COLO829 (cell line): ENCODE results near the gene ATP13A2.
"Not testable (repeated sequence)": the region's sequence is repeated elsewhere in the genome, so short reads cannot be mapped to it uniquely, and the experiment has no call there.

Experiments
- DNase-seq: peaks from one replicate; pipeline ENCODE4 v3.0.0; 2012; ENCODE audit warnings: low spot score

ATP13A2 gene

DNA sequence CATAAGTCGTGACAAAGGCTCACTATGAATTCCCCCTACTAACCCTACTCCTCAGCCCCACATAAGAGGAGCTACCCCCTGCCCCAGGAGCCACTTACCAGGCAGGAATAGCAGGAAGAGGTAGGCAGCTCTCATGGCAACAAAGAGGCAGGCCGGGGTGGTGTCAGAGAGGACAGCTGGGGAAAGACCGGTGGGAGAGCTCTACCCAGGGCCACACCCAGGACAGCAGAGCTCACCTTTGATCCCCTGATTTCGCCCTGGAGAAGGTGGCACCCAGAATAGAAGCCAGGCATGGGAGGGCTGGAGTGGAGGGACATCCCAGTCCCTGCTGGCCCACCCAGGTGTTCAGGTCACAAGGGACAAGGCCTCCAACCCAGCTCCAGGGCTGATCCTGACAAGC is 33.6 kb downstream of the ATP13A2 start:
- DNase-seq: no peak

DNA sequence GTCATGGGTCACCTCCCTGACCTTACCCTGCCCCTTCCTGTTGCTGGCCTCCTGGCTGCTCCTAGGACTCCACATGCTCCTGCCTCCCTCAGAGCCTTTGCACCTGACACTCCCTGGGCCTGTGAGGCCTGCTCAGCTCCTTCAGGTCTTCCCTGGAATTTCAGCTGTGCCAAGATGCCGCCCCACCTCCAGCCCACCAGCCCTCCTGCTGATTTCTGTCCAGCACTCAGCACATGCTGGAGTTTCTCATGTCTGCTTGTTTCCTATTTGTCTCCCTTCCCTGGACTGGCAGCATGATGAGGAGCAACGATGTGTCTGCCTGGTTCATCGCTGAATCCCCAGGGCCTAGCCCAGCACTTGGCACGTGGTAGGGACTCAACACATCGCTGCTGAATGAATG is 34.4 kb downstream of the ATP13A2 start:
- no peak for DNase-seq

DNA sequence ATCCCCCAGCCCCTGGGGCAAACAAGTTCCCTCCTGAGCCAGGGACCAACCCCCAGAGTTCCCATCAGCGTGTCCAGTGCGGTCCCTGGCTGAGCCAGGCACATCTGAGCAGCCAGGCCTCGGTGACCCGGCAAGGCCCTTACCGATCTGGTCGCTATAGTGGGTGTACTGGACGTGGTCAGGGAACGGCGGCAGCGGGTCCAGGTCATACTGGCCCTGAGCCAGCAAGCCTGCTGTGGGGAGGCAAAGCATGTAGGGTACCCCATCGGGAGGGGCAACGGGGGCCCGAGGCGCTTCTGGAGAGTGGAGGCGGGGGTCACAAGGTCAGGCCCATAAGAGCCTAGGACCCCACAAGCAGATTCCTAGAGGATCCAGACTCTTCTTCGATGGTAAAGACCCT is 34.8 kb downstream of the ATP13A2 start:
- no peak for DNase-seq

DNA sequence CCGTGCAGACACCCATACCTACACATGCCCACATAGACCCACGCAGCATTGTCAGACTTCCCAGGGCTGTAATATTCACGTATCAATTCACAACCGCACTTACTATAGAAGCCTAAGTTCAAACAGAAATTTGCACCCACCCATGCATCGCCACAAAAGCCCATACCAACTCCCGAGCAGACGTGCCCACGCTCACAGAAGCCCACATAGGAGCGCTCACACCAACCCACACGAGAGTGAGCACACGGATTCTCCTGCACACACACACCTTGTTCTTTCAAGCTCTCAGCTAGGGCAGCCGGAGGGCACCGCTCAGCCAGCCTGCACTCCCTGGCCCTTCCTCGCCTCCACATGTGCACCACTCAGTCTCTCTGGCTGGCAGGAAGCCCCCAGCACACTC is 35.9 kb downstream of the ATP13A2 start:
- DNase-seq: no peak

DNA sequence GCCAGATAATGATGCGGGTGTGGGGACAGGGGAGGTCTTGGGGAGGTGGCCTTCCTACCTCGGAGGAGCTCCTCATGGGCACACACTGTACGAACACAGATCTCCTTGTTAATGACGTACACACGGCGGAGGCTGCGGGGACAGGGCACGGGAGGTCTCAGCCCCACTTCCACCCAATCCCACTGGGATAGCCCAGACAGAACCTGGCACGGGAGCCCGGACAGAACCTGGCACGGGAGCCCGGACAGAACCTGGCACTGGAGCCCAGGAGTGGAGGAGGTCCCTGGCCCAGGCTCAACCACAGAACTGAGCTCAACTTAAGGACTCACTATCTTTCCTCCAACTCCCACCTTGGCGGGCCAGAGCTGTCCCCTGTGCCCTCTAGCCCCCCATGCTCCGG is 36.5 kb downstream of the ATP13A2 start:
- no peak for DNase-seq

DNA sequence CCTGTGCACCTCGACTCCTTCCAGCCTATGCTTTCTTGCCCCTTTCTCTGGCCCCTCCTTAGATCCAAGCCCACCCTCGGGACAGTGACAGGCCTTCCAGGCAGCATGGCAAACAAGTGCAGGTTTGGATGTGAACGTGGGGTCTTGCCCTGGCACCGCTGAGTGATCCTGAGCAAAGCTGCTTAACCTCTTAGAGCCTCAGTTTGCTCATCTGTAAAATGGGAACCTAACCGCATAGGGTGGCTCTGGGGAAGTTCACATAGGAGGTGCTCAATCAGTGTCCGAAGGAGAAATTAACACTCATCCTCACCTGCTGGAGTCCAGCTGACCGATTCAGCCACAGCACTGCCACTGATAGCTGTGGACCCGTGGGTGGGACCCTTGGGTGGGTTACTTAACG is 38.5 kb downstream of the ATP13A2 start:
- DNase-seq: no peak

DNA sequence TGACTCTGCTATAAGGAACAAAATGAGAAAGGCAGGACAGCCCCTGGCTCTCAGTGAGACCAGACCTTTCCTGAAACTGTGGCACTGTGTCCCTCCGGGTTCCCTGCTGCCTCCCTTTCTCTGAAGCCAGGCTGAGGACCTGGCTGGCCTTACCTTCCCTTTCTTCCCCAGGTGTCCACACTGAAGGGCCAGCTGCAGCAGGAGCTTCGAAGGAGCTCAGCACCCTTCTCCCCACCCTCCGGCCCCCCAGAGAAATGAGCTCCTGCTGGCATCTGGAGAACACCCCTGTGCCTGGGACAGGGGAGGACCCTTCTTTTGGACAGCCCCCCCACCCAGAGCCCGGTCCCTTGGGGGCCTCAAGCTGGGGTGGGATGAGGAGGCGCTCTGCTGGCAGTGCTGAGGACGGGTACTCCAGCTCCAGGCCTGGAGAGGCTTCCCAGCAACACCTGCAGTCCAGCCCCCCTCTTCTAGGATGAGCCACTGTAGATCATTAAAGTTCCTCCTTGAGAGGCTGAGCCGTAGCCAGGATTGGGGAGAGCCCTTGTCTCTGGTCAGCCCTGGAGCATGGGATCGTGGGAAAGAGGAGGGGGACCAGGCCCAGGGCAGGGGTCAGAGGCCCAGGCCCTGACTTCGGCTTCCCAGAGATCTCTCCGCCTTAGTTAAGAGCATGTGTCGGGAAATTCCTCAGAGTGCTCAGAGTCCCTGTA is 39.4 kb downstream of the ATP13A2 start:
- no peak for DNase-seq

DNA sequence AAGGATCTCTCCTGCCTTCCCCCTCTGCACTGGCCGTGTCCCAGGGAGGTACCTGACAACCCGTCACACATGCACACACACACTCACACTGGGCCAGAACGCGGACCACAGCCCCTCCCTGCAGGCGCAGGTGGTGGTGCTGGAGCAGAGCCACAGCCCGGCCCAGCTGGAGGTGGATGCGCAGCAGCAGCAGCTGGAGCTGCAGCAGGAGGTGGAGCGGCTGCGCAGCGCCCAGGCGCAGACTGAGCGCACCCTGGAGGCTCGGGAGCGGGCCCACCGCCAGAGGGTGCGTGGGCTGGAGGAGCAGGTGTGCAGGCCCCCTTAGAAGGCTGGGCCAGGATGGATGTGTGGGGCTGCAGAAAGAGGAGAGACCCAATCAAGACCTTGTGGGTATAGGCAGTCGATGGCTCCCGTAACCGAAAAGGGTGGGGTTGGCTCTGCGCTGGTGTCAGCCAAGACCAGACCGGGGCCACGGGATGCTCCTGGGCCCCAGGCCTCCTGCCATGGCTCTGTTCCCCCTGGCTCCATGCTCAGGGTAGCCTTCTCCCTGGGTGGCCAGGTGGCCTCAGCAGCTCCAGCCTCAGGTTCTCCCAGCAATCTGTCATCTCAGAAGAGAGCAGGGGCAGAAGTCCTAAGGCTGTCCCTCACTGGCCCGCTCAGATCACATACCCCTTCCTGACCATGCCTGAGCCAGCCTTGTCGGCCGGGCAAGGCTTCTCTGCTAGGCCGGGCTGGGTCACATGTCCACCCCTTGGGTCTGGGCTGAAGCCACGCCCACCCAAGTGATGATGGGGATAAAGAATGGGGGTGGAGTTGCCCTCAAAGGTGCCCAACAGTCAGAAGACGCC is 40.2 kb downstream of the ATP13A2 start:
- DNase-seq: no peak

DNA sequence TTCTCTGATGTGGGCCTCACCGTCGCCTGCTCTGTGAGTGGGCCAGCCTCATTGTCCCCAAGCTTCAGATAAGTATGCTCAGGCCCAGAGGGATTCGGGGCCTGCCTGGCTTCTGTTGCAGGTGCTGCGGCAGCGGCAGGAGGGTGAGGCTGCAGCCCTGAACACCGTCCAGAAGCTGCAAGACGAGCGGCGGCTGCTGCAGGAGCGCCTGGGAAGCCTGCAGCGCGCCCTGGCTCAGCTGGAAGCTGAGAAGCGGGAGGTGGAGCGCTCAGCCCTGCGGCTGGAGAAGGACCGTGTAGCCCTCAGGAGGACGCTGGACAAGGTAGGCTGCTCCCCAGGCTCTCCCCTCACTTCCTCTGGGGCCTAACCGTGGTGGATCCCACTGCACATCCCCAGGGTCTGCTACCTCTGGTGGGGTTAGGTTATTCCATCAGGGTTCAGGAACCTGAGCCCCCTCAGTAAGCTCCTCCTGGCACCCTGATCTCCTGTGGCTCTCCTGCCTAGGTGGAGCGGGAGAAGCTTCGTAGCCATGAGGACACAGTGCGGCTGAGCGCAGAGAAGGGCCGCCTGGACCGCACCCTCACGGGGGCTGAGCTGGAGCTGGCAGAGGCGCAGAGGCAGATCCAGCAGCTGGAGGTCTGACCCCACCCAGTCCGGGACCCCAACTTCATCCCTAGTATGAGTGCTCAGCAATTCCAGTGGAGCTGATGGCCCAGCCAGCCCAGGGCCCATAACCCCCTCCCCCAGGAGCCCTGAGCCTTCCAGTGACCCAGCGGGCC is 41.4 kb downstream of the ATP13A2 start:
- no peak for DNase-seq

DNA sequence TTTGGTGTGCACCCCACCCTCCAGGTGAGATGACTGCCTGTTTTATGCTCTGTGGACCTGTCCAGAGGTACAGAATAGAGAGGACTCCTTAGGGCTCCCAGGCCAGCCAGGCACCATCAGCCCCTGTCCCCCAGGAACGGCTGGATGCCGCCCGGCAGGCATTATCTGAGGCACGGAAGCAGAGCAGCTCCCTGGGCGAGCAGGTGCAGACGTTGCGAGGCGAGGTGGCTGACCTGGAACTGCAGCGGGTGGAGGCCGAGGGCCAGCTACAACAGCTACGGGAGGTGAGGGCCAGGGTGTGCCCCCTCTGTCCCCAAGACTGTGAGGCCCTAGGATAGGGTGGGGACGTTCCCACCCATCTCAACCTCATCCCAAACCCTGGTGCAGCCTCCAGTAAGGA is 42.1 kb downstream of the ATP13A2 start:
- no peak for DNase-seq

DNA sequence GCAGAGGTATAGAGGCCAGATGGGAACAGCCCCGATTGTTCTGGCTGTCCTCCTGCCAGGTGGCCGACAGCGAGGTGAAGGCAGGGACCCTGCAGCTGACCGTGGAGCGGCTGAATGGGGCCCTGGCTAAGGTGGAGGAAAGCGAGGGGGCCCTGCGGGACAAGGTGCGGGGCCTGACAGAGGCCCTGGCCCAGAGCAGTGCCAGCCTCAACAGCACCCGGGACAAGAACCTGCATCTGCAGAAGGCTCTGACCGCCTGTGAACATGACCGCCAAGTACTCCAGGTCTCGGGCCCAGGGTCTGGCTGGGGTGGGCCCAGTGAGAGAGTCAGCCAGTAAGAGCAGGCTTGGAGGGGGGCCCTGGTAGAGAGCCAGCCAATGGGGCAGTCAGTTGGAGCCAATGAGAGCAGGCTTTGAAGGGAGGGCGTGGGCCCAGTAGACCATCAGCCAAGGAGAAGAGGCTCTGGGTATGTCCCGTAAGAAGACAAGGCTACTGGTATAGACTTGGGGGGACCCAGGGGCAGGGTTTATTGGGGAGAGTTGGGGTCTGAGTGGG is 42.6 kb downstream of the ATP13A2 start:
- no peak for DNase-seq

DNA sequence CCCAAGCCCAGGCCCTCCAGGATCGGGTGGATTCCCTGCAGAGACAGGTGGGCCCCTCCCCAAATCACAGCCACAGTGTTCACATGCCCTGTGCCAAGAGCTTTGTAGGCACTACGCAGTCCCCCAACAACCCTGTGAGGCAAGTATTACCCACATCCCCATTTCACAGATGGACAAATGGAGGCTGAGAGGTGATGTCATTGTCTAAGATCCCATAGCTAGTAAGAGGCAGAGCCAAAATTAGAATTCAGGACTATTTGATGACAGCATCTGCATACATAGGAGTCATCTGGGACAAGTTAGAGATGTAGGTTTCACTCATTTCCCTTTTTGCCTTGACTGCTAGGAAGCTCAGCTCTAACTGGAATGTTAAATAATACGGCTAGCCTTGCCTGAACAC is 43.4 kb downstream of the ATP13A2 start:
- no peak for DNase-seq

DNA sequence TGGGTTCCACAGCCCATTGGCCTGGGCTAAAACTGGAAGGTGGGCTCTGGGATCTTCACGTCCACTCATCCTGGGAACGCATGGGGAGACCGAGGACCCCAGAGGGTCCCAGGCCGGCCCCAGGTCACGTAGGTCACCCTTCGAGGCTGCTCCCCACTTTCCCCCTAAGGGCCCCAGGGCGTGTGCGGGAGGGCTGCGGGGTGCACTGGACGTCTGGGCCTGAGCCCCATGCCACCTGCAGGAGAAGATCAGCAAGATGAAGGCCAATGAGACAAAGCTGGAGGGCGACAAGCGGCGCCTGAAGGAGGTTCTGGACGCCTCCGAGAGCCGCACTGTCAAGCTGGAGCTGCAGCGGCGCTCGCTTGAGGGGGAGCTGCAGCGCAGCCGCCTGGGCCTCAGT is 43.8 kb downstream of the ATP13A2 start:
- no peak for DNase-seq

DNA sequence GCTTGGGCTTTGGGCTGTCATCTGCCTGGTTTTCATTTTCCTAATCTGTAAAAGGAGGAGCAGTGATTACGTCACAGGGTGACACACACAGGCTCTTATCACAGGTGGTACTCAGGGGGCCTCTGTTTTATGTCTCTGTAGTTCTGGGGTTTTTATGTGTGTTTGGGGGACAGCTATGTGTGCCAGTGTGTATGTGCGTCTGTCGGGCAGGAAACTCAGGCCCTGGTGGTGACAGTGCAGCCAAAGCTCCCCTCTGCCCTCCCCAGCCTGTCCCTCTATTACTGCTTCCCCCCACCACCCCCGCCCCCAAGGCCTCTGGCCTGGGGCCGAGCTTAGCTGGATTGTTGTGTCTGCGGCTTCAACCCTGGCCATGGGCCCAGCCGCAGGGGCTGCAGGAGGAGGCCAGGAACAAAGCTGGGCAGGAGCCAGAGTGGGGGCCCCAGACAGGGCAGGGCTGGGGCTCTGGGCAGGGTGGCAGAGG is 44.6 kb downstream of the ATP13A2 start:
- DNase-seq: no peak

DNA sequence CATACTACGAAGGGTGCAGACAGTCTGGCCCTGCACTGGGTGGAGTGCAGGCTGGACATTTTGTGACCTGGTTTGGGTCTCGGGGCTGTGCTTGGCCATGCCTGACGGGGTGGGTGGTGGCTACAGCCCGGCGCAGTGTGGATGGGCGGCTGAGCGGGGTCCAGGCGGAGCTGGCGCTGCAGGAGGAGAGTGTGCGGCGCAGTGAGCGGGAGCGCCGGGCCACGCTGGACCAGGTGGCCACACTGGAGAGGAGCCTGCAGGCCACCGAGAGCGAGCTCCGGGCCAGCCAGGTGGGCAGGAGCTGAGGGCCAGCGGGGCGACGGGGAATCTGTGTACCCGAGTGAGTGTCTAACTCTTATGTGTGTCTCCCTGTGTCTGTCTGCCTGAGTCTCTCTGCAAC is 45.4 kb downstream of the ATP13A2 start:
- no peak for DNase-seq

DNA sequence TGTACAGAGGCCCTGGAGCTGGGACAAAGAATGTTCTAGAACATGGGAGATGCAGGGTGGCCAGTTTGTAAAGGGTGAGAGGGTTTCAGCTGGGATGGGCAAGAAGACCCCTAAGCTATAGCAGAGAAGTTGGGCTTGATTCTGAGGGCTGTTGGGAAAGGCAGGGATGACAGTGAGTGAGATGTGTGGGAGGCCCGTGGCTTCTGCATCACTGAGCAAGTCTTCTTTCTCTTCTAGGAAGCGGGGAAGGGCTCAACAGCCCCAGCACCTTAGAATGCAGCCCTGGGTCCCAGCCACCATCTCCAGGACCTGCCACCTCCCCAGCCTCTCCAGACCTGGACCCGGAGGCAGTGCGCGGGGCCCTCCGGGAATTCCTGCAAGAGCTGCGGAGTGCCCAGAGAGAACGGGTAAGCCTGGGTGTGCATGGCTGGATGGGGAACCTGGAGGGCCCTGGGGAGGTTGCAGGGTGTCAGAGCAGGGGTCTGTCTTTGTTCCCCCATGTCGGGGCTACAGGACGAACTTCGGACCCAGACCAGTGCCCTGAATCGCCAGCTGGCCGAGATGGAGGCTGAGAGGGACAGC is 46.2 kb downstream of the ATP13A2 start:
- DNase-seq: no peak

DNA sequence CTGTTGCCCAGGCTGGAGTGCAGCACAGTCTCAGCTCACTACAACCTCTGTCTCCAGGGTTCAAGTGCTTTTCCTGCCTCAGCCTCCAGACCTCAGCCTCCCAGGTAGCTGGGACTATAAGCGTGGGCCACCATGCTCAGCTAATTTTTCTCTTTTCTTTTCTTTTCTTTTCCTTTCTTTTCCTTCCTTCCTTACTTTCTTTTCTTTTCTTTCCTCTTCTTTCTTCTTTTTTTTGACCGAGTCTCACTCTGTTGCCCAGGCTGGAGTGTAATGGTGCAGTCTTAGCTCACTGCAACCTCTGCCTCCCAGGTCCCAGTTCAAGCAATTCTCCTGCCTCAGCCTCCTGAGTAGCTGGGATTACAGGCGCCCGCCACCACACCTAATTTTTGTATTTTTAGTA is 47.6 kb downstream of the ATP13A2 start:
- not testable (repeated sequence) for DNase-seq

DNA sequence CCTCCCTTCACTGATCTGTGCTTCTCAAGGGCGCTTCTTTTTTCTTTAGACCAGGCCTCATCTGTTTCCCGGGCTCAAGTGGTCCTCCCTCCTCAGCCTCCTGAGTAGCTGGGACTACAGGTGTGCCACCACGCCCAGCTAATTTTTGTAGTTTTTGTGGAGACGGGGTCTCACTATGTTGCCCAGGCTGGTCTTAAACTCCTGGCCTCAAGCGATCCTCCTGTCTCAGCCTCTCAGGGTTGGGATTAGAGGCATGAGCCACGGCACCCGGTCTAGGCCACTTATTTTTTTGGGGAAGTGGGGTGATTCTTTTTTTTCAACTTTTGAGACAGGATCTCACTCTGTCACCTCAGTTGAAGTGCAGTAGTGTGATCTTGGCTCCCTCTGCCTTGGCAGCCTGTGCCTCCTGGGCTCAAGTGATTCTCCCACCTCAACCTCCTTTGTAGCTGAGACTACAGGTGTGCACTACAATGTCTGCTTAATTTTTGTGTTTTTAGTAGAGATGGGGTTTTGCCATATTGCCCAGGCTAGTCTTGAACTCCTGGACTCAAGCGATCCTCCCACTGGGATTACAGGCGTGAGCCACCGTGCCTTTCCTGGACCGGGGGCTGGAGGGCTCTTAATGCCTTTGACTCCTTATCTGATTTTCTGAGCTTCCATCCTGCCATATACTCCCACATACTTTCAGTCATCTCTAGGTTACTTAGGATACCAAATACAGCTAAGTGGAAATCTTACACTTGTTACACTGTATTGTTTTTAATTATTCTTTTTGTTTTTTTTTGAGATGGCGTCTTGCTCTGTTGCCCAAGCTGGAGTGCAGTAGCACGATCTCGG is 50.2 kb downstream of the ATP13A2 start:
- DNase-seq: no peak

DNA sequence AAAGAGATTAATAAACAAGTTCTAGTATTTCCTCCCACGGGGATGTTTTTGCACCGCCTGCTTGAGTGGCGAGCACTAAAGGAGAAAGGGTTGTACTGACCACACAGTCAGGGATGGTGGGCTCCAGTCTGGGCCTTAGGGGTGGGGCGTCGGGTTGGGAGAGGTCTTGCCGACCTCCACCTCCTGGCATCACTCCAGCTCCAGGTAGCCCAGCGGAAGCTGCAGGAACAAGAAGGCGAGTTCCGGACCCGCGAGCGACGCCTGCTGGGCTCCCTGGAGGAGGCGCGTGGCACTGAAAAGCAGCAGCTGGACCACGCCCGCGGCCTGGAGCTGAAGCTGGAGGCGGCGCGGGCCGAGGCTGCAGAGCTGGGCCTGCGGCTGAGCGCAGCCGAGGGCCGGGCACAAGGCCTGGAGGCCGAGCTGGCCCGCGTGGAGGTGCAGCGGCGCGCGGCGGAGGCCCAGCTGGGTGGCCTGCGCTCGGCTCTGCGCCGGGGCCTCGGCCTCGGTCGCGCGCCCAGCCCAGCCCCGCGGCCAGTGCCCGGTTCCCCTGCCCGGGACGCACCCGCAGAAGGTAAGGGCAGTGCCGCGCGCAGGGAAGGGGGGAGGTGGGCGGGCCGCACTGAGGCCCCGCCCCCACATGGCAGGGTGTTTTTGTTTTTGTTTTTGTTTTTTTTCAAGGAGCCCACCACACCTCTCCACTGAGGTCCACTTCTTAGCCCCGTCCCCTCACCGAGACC is 51.0 kb downstream of the ATP13A2 start:
- no peak for DNase-seq

DNA sequence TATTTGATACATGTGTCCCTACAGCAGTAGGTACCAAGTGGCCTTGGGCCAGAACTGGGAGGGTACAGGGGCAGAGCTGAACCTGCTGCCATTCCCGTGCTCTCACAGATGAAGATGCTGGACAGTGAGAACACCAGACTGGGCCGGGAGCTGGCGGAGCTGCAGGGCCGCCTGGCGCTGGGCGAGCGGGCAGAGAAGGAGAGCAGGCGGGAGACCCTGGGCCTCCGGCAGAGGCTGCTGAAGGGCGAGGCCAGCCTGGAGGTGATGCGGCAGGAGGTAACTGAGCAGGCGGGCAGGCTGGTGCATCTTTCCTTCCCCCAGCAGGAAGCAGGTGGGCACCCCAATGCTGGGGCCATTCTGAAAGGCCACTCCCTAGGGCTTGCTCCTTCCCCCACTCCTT is 53.3 kb downstream of the ATP13A2 start:
- no peak for DNase-seq
